Fibroblast of villous mesenchyme (primary cell): ENCODE measurements around the gene MAP2. TPM values are rescaled to one million over a fixed set of nuclear protein-coding genes. Genes with fewer than 3 reads are reported as not detected.

Experiments
- DNase-seq: peaks from one replicate; pipeline ENCODE4 v3.0.0-alpha.2; 2010; ENCODE audit warnings: low read depth
- H3K4me3 ChIP-seq: 2 replicates; pipeline ENCODE4 v1.5.1; 2011; ENCODE audit warnings: low read depth, mild to moderate bottlenecking, low read length
- total RNA-seq: library from RNA; depleted of rRNA; stranded (reverse); fragments of >200 nt; gene quantifications from 2 replicates; pipeline ENCODE4 v1.2.3, GENCODE V29; 2012
- TF ChIP-seq, protein P1 (sequence below): IDR thresholded peaks from 2 replicates; pipeline ENCODE4 v1.5.1; 2012; ENCODE audit warnings: low read depth, mild to moderate bottlenecking, low read length; ENCODE audit not compliant: insufficient read depth

The MAP2 gene
- total RNA-seq, 1 donor, result 37.1 TPM

DNA sequence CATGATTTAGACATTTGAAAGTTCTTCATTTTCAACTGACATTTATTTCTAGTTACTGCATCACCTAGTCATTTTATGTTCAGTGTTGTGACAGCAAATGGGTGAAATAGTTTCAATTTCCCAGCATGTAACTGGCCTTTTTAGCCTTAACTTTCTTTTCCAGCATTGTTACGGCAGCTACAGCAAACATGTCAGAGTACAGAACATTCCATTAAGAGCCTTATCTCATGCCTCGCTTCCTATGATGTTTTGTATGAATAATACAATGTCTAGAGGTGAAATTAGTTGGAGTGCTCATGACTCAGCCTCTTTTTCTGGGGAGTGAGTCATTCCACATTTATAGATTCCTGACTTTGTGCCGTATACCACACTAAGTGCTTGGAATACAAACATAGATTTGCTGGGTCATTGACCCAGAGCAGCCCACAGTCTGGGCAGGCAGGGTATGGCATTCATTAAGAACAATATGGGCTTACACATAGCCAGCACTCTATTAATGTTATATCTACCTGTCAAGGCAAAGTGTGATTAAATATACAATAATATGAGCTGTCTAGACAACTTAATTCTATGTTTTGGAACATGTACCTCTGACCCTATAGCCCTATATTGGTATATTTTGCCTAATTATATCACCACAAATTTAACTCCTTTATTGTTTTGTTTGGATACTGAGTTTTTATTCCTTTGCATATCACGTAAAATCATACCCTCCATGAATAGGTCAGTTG lies 72.2 kb downstream of the MAP2 start:
- H3K4me3 ChIP-seq, result no peak overlapping the region
- TF ChIP-seq, protein P1, sequence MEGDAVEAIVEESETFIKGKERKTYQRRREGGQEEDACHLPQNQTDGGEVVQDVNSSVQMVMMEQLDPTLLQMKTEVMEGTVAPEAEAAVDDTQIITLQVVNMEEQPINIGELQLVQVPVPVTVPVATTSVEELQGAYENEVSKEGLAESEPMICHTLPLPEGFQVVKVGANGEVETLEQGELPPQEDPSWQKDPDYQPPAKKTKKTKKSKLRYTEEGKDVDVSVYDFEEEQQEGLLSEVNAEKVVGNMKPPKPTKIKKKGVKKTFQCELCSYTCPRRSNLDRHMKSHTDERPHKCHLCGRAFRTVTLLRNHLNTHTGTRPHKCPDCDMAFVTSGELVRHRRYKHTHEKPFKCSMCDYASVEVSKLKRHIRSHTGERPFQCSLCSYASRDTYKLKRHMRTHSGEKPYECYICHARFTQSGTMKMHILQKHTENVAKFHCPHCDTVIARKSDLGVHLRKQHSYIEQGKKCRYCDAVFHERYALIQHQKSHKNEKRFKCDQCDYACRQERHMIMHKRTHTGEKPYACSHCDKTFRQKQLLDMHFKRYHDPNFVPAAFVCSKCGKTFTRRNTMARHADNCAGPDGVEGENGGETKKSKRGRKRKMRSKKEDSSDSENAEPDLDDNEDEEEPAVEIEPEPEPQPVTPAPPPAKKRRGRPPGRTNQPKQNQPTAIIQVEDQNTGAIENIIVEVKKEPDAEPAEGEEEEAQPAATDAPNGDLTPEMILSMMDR, result no peak
- peak; percentile 88 for DNase-seq

DNA sequence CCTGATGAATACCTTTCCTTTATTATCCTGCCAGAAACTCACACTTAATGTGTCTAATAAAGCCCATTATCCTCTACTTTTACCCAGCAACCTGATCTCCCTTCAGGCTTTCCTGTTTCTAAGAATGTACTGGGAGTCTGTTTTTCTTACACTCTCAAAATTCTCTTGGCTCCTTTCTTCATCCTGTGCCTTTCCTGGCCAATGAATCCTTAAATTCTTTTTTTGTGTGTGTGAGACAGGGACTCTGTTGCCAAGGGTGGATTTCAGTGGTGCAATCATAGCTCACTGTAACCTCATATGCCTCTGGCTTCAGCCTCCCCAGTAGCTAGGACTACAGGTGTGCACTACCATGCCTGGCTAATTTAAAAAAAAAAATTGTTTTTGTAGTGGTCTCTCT lies 72.7 kb downstream of the MAP2 start:
- H3K4me3 ChIP-seq, result no peak overlapping the region
- peak; percentile 42 for DNase-seq
- TF ChIP-seq, protein P1, result no peak

DNA sequence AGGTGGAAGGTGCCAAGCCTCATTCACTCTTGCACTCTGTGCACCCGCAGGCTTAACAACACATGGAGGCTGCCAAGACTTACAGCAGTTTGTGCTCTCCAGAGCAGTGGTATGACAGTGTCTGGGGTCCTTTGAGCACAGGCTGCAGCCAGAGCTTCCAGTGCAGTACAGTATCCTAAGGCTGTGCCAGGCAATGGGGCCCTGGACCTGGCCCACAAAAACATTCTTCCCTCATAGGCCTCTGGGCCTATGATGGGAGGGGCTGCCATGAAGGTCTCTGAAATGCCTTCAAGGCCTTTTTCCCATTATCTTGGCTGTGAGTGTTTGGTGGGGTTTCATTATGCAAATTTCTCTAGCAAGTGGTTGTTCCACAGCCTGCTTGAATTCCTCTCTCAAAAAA lies 74.8 kb downstream of the MAP2 start:
- TF ChIP-seq, protein P1, result no peak
- no peak for DNase-seq
- H3K4me3 ChIP-seq, result no peak overlapping the region

- TF ChIP-seq, protein P1, result no peak
- peak; percentile 31 for DNase-seq
- no peak overlapping the region for H3K4me3 ChIP-seq
These were observed 75.2 kb downstream of the MAP2 start for GRCh38 chr2:209499069-209499468.

- H3K4me3 ChIP-seq, result no peak overlapping the region
- no peak for DNase-seq
- TF ChIP-seq, protein P1, result no peak
These were observed 77.7 kb downstream of the MAP2 start for GRCh38 chr2:209501579-209501978.

DNA sequence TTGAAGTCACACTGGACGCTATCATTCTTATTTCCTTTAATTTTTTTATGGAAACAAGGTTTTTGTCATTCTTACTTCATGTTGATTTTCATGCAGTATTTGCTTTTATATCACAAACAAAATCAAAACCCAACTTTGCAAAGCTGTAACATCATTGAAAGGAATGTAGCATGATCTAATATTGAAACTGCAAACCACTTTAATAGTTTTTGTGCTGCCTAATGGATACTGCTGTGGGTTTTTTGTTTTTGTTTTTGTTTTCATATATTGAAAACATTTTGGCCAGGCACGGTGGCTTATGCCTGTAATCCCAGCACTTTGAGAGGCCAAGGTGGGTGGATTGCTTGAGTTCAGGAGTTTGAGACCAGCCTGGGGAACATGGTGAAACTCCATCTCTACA lies 81.6 kb downstream of the MAP2 start:
- TF ChIP-seq, protein P1, result no peak
- DNase-seq, result peak; percentile 33
- H3K4me3 ChIP-seq, result no peak overlapping the region

- DNase-seq, result no peak
- no peak overlapping the region for H3K4me3 ChIP-seq
- TF ChIP-seq, protein P1, result no peak
These were observed 84.4 kb downstream of the MAP2 start for GRCh38 chr2:209508255-209508654.
